ENCODE data around the gene C11orf98. TPM values are rescaled to one million over a fixed set of nuclear protein-coding genes. Genes with fewer than 3 reads are reported as not detected.

The C11orf98 gene
- total and polyA plus RNA-seq, 12 donors, result 25.8 to 210 (median 32.8) TPM

DNA sequence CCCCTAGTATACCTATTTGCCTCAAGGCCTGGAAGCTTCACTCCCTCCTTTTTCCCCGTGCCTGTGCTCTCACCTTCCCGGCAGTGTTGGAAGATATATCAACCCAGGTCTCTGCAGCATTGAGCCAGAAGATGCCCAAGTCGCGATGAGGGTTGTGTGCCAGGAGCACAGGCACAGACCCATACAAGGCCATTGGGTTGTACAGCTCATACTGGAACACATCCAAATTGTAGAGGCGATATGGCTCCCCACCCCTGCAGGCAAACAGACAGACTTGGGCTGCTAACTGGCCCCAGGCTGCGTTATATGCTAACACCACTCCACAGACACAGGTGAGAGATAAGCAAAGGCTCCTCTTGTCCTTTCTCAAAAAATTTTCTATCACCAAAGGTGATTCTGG lies 32.5 kb downstream of the C11orf98 start:
- DNase-seq (no peak), ATAC-seq (peak in 1 of 8 donors; percentile 48)
- TF ChIP-seq CTCF (IDR thresholded peaks at IDR 0.05), result no peak
- H3K9me3 ChIP-seq, result no peaks in the 10 kb centered on the region
- H3K36me3 ChIP-seq, result peaks cover 10 to 100% (median 76%) of the 10 kb centered on the region in 9 donors
- no peak overlapping the region for H3K4me3 ChIP-seq
- no peaks in the 10 kb centered on the region for H3K4me1 ChIP-seq
- no peaks in the 10 kb centered on the region for H3K27me3 ChIP-seq
- intact Hi-C loops (cut with DNase I), result no loop called here
- H3K27ac ChIP-seq, result no peak overlapping the region
- 60 to 73% methylated on average over 6 of the region's 6 CpGs for WGBS, 2 donors

GRCh38 chr11:62627713-62628112 lies 37.3 kb downstream of the C11orf98 start:
- H3K9me3 ChIP-seq, result no peaks in the 10 kb centered on the region
- peak in 1 of 9 donors; percentile 8 for TF ChIP-seq CTCF (IDR thresholded peaks at IDR 0.05)
- no peak overlapping the region for H3K4me3 ChIP-seq
- no peak overlapping the region for H3K27ac ChIP-seq
- 85 to 86% methylated on average over 3 of the region's 3 CpGs for WGBS, 2 donors
- no peaks in the 10 kb centered on the region for H3K27me3 ChIP-seq
- intact Hi-C loops (cut with DNase I), result no loop called here
- H3K36me3 ChIP-seq, result peaks cover 8 to 82% (median 58%) of the 10 kb centered on the region in 9 donors
- peaks cover 0 to 1% (median 0%) of the 10 kb centered on the region in 9 donors for H3K4me1 ChIP-seq
- DNase-seq (no peak), ATAC-seq (no peak)

- no peak for TF ChIP-seq CTCF (IDR thresholded peaks at IDR 0.05)
- ATAC-seq, result no peak
- 74 to 84% methylated on average over 7 of the region's 7 CpGs for WGBS, 2 donors
- H3K9me3 ChIP-seq, result no peaks in the 10 kb centered on the region
- intact Hi-C loops (cut with DNase I), result loop anchor here in 3 of 10 donors (1.0 to 2.0 kb wide), 3 partner anchors 20 to 31 kb away; partner anchors contain the start of genes GANAB (in 2 of the 3) and TUT1 (in 1 of the 3)
- H3K36me3 ChIP-seq, result peaks cover 0 to 42% (median 18%) of the 10 kb centered on the region in 9 donors
- no peak for DNase-seq
- H3K4me3 ChIP-seq, result peak overlapping the region in 7 of 10 donors; percentile 64 to 92 (median 74)
- peaks cover 4 to 27% (median 21%) of the 10 kb centered on the region in 9 donors for H3K4me1 ChIP-seq
- peak overlapping the region; percentile 44 to 95 (median 89) for H3K27ac ChIP-seq
- H3K27me3 ChIP-seq, result no peaks in the 10 kb centered on the region
Measured at GRCh38 chr11:62622476-62623089, 42.4 kb downstream of the C11orf98 start.

DNA sequence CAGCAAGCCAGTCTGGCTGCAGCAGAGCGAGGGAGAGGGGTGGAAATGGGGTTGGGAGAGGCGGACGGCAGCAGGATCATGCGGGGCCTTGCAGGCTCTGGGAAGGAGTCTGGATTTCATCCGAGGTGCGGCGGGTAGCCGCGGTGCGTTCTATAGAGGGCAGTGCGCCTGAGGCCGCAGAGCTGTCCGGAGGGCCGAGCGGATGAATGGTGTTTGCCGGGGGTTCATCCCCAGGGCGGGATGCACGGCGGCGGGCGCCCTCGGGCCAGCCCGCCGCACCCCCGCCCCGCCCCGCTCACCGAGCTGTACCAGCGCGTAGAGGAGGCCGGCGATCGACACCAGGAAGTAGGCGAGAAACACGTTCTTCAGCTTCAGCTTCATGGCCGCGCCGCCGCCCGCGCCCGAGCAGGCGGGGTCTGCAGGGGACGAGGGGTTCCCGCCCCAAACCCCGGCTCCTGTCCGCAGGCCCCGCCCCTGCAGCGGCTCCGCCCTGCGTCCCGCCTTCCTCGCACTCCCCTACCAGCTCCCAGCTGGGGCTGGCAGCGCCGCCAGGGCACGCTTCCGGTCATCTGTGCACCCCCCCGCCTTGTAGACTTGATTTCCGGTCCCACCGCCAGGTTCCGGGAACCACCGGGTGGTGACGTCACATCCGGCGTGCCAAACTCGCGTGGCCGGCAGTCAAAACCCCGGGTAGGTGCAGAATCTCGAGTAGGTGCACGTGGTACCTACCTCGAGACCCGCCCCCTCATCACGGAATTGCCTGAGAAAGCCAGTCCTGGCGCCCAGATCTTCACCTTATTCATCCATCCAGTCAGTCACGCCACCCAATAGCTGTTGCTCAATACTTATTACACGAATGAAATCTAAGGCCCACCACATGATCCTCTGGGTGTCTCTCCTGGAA lies 43.2 kb downstream of the C11orf98 start, which contains the start of gene B3GAT3:
Gene B3GAT3, minus strand, starts transcription at position 420 of the 904 bp plus-strand sequence. Its CDS starts 39 bp downstream, at position 381.
- Histone ChIP-seq H3K4me3 (peak within 1 kb of the TSS; percentile 50 to 92 (median 74)), H3K27ac (peak within 1 kb of the TSS; percentile 44 to 95 (median 89)), H3K36me3 (peaks cover 0 to 42% (median 21%) of the 10 kb centered on the region in 9 donors), H3K27me3 (no peaks in the 10 kb centered on the region), H3K4me1 (peaks cover 4 to 27% (median 21%) of the 10 kb centered on the region in 9 donors), H3K9me3 (no peaks in the 10 kb centered on the region)
- ATAC-seq, result peak; percentile 97 to 99 (median 98)
- peak; percentile 96 to 98 for DNase-seq
- 1% methylated on average over 61 to 77 of the region's 77 CpGs for WGBS, 2 donors
- TF ChIP-seq CTCF (IDR thresholded peaks at IDR 0.05), result peak in 3 of 9 donors; percentile 9 to 11 (median 9)
- intact Hi-C loops (cut with DNase I), result loop anchor here in 3 of 10 donors (1.0 to 2.0 kb wide), 3 partner anchors 21 to 31 kb away; partner anchors contain the start of genes GANAB (in 2 of the 3) and TUT1 (in 1 of the 3)
